ENCODE data around the gene ADAMTSL3.

The ADAMTSL3 gene

GRCh38 chr15:83842281-83842680, 188.4 kb downstream of the ADAMTSL3 start:
- no peak for DNase-seq

- no peak for DNase-seq
These were observed 189.5 kb downstream of the ADAMTSL3 start for GRCh38 chr15:83843471-83843871.

- DNase-seq = no peak
These were observed 190.8 kb downstream of the ADAMTSL3 start for GRCh38 chr15:83844742-83845141.

GRCh38 chr15:83845230-83845629, 191.3 kb downstream of the ADAMTSL3 start:
- DNase-seq = no peak

GRCh38 chr15:83846847-83847246, 192.9 kb downstream of the ADAMTSL3 start:
- no peak for DNase-seq

- no peak for DNase-seq
These were observed 194.6 kb downstream of the ADAMTSL3 start for GRCh38 chr15:83848315-83849050.

- DNase-seq = no peak
These were observed 196.1 kb downstream of the ADAMTSL3 start for GRCh38 chr15:83850015-83850414.

GRCh38 chr15:83850501-83851245, 196.8 kb downstream of the ADAMTSL3 start:
- DNase-seq = no peak

GRCh38 chr15:83853232-83853631, 199.3 kb downstream of the ADAMTSL3 start:
- DNase-seq = no peak

GRCh38 chr15:83854321-83854720, 200.4 kb downstream of the ADAMTSL3 start:
- DNase-seq = no peak

- DNase-seq = no peak
These were observed 201.2 kb downstream of the ADAMTSL3 start for GRCh38 chr15:83854950-83855707.

GRCh38 chr15:83855956-83856355, 202.0 kb downstream of the ADAMTSL3 start:
- DNase-seq = no peak

- no peak for DNase-seq
These were observed 205.0 kb downstream of the ADAMTSL3 start for GRCh38 chr15:83858820-83859505.

- DNase-seq = no peak
These were observed 212.8 kb downstream of the ADAMTSL3 start for GRCh38 chr15:83866692-83867091.

GRCh38 chr15:83869341-83869740, 215.4 kb downstream of the ADAMTSL3 start:
- no peak for DNase-seq

GRCh38 chr15:83871808-83872559, 218.1 kb downstream of the ADAMTSL3 start:
- DNase-seq = no peak

GRCh38 chr15:83873966-83874365, 220.0 kb downstream of the ADAMTSL3 start:
- DNase-seq = no peak

GRCh38 chr15:83880529-83880928, 226.6 kb downstream of the ADAMTSL3 start:
- no peak for DNase-seq

- DNase-seq = no peak
These were observed 227.2 kb downstream of the ADAMTSL3 start for GRCh38 chr15:83881156-83881555.

GRCh38 chr15:83886321-83886720, 232.4 kb downstream of the ADAMTSL3 start:
- DNase-seq = no peak

- no peak for DNase-seq
These were observed 233.5 kb downstream of the ADAMTSL3 start for GRCh38 chr15:83887404-83887803.

- DNase-seq = no peak
These were observed 234.0 kb downstream of the ADAMTSL3 start for GRCh38 chr15:83887961-83888360.

All from NCI-H1436 (cell line).